ENCODE measurements around the gene NPFF. TPM values are rescaled to one million over a fixed set of nuclear protein-coding genes. Genes with fewer than 3 reads are reported as not detected.

The NPFF gene
- polyA plus RNA-seq, 3 donors = 0.29 TPM; not detected in 2

DNA sequence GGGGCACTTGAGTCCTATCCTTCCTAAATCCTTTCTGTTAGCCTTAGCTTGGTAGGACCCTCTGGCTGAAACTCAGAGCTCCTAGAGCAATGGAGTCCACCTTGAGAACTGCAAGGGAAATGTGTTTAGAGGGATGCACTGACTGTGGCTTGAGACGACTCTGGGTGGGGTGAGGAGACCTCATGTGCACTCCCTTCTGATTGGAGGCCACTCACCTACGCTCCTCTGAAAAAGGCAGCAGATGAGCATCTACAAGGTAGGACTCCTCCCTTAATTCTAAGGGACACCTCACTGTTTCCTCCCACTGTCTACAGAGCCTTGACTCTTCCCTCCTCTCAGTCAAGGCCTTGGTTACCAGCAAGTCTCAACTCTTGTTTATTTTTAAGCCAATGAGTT, 9.1 kb downstream of the NPFF start:
- Histone ChIP-seq H3K4me3 (replicated peaks in 1 of 3; ENCODE audit: low read depth in 2 of 3, low read length in 3 of 3) (peak overlapping the region in 1 of 3 experiments; percentile 81), H3K27me3 (ENCODE audit: control insufficient read depth in 2 of 2, insufficient read depth in 2 of 2, low read length in 2 of 2) (no peaks in the 10 kb centered on the region), H3K79me2 (ENCODE audit: insufficient read depth, low read length) (peaks cover 24% of the 10 kb centered on the region), H3K4me2 (replicated peaks; ENCODE audit: extremely low read depth, low read length, poor library complexity, severe bottlenecking) (peak overlapping the region; percentile 97), H3K27ac (ENCODE audit: low read depth in 1 of 2, low read length in 2 of 2) (no peak overlapping the region), H3K9ac (ENCODE audit: insufficient read depth, low read length, poor library complexity, severe bottlenecking) (no peak overlapping the region), H3K9me3 (replicated peaks in 1 of 2; ENCODE audit: control insufficient read depth in 1 of 2, insufficient read depth in 1 of 2, low read length in 2 of 2) (no peaks in the 10 kb centered on the region), H2AFZ (ENCODE audit: insufficient read depth, low read depth, low read length, poor library complexity, severe bottlenecking) (no peak overlapping the region), H3K36me3 (replicated peaks in 1 of 2; ENCODE audit: control insufficient read depth in 1 of 2, insufficient read depth in 2 of 2, low read length in 2 of 2) (no peaks in the 10 kb centered on the region), H4K20me1 (ENCODE audit: insufficient read depth, low read length) (no peaks in the 10 kb centered on the region), H3K4me1 (ENCODE audit: control insufficient read depth in 1 of 2, insufficient read depth in 2 of 2, low read length in 2 of 2) (peaks cover 54 to 57% of the 10 kb centered on the region in 2 donors)
- no peaks in the 10 kb centered on the region for H3K9me3 Mint-ChIP-seq
- TF ChIP-seq, protein P1, sequence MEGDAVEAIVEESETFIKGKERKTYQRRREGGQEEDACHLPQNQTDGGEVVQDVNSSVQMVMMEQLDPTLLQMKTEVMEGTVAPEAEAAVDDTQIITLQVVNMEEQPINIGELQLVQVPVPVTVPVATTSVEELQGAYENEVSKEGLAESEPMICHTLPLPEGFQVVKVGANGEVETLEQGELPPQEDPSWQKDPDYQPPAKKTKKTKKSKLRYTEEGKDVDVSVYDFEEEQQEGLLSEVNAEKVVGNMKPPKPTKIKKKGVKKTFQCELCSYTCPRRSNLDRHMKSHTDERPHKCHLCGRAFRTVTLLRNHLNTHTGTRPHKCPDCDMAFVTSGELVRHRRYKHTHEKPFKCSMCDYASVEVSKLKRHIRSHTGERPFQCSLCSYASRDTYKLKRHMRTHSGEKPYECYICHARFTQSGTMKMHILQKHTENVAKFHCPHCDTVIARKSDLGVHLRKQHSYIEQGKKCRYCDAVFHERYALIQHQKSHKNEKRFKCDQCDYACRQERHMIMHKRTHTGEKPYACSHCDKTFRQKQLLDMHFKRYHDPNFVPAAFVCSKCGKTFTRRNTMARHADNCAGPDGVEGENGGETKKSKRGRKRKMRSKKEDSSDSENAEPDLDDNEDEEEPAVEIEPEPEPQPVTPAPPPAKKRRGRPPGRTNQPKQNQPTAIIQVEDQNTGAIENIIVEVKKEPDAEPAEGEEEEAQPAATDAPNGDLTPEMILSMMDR (IDR thresholded peaks at IDR 0.05) = no peak
- no peak for DNase-seq
- no CpG with 5 or more reads among the region's 2 CpGs for WGBS (ENCODE audit: insufficient coverage)
- H3K27ac Mint-ChIP-seq = peak overlapping the region in 3 of 7 donors; percentile 24 to 49 (median 26)
- intact Hi-C loops (cut with micrococcal nuclease) = no loop called here
- H3K4me3 Mint-ChIP-seq = peak overlapping the region in 1 of 2 donors; percentile 56
- H3K36me3 Mint-ChIP-seq = peaks cover 0 to under 1% of the 10 kb centered on the region in 2 donors
- peaks cover 0 to 4% (median 0%) of the 10 kb centered on the region in 3 donors for H3K27me3 Mint-ChIP-seq (ENCODE audit: low read depth in 3 of 3)
- peaks cover 56% of the 10 kb centered on the region for H3K4me1 Mint-ChIP-seq

DNA sequence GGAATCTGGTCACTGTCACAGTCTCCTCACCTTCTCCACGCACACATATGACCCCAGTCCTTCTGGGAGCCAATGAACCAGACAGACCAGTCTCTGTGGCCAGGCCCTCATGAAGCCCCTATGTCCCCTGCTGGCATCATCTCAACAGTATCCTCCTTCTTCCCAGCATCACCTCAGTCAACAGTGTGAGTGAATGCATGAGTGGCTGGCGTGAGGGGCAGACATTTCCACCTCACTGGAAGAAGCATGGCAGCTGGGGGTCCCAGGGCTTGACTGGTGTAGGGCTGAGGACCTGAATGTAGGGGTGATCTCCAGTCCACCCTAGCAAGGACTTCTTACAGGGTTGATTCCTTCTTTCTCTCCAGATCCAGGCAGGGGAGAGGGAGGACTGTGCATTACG, 9.8 kb downstream of the NPFF start:
- Histone ChIP-seq H3K4me2 (replicated peaks; ENCODE audit: extremely low read depth, low read length, poor library complexity, severe bottlenecking) (no peak overlapping the region), H3K4me3 (replicated peaks in 1 of 3; ENCODE audit: low read depth in 2 of 3, low read length in 3 of 3) (no peak overlapping the region), H4K20me1 (ENCODE audit: insufficient read depth, low read length) (no peaks in the 10 kb centered on the region), H3K79me2 (ENCODE audit: insufficient read depth, low read length) (peaks cover 17% of the 10 kb centered on the region), H3K9ac (ENCODE audit: insufficient read depth, low read length, poor library complexity, severe bottlenecking) (no peak overlapping the region), H3K27ac (ENCODE audit: low read depth in 1 of 2, low read length in 2 of 2) (no peak overlapping the region), H3K36me3 (replicated peaks in 1 of 2; ENCODE audit: control insufficient read depth in 1 of 2, insufficient read depth in 2 of 2, low read length in 2 of 2) (no peaks in the 10 kb centered on the region), H2AFZ (ENCODE audit: insufficient read depth, low read depth, low read length, poor library complexity, severe bottlenecking) (no peak overlapping the region), H3K9me3 (replicated peaks in 1 of 2; ENCODE audit: control insufficient read depth in 1 of 2, insufficient read depth in 1 of 2, low read length in 2 of 2) (no peaks in the 10 kb centered on the region), H3K4me1 (ENCODE audit: control insufficient read depth in 1 of 2, insufficient read depth in 2 of 2, low read length in 2 of 2) (peaks cover 59 to 64% of the 10 kb centered on the region in 2 donors), H3K27me3 (ENCODE audit: control insufficient read depth in 2 of 2, insufficient read depth in 2 of 2, low read length in 2 of 2) (no peaks in the 10 kb centered on the region)
- H3K27me3 Mint-ChIP-seq (ENCODE audit: low read depth in 3 of 3) = peaks cover 0 to 5% (median 0%) of the 10 kb centered on the region in 3 donors
- intact Hi-C loops (cut with micrococcal nuclease) = no loop called here
- no peak overlapping the region for H3K4me3 Mint-ChIP-seq
- no peaks in the 10 kb centered on the region for H3K36me3 Mint-ChIP-seq
- peak overlapping the region in 1 of 7 donors; percentile 12 for H3K27ac Mint-ChIP-seq
- no peak for DNase-seq
- TF ChIP-seq, protein P1 (IDR thresholded peaks at IDR 0.05) = no peak
- H3K4me1 Mint-ChIP-seq = peaks cover 56% of the 10 kb centered on the region
- H3K9me3 Mint-ChIP-seq = no peaks in the 10 kb centered on the region
- WGBS (ENCODE audit: insufficient coverage) = 83% methylated on average over 1 of the region's 3 CpGs

All from CD14-positive monocyte (primary cell).